IMR-90 (cell line): ENCODE results near the gene DIAPH1. TPM values are rescaled to one million over a fixed set of nuclear protein-coding genes. Genes with fewer than 3 reads are reported as not detected.

Experiments
- ATAC-seq: fragments of 200-7000 bp; cut with Tn5 transposase; 2 replicates; pipeline ENCODE4 v1.9.1; 2020; ENCODE audit warnings: low read depth, mild to moderate bottlenecking, moderate library complexity
- BruUV-seq: library from RNA; stranded (reverse); fragments of 400-500 nt; replicated peaks from 2 replicates; lab custom pipeline; 2021; lab: Mats Ljungman, UMichigan
- CTCF ChIA-PET: fragments of 300-600 bp; formaldehyde crosslinking; extraction: SDS; loops from one replicate; lab custom pipeline; 2021; ENCODE audit warnings: antibody characterized with exemption; lab: Yijun Ruan, JAX
- POLR2A ChIA-PET: fragments of 300-600 bp; sonication (Branson Sonifier 250); formaldehyde crosslinking; loops from one replicate; lab custom pipeline; 2022; ENCODE audit warnings: antibody characterized with exemption; ENCODE audit not compliant: unreplicated experiment; lab: Charles Lee
- DNase-seq: peaks from one replicate; pipeline ENCODE4 v3.0.0; 2013
- H2AFZ ChIP-seq: replicated peaks from 2 replicates; pipeline ENCODE3; 2013; ENCODE audit warnings: low read length, mild to moderate bottlenecking; ENCODE audit not compliant: poor library complexity
- H2AK5ac ChIP-seq: 2 replicates; pipeline ENCODE4 v1.6.1; 2013; ENCODE audit warnings: low read depth, low read length, inconsistent platforms
- H2AK9ac ChIP-seq: replicated peaks from 2 replicates; pipeline ENCODE3; 2013; ENCODE audit warnings: mild to moderate bottlenecking, low read depth, low read length, moderate library complexity; ENCODE audit not compliant: poor library complexity
- H2BK120ac ChIP-seq: 2 replicates; pipeline ENCODE4 v1.6.1; 2013; ENCODE audit warnings: low read depth, low read length, inconsistent platforms
- H2BK15ac ChIP-seq: 3 replicates; pipeline ENCODE4 v1.6.1; 2013; ENCODE audit warnings: low read depth, low read length, inconsistent platforms
- H2BK20ac ChIP-seq: 2 replicates; pipeline ENCODE4 v1.6.1; 2013; ENCODE audit warnings: low read depth, mild to moderate bottlenecking, inconsistent platforms, low read length, moderate library complexity
- H2BK5ac ChIP-seq: 2 replicates; pipeline ENCODE4 v1.6.1; 2013; ENCODE audit warnings: mild to moderate bottlenecking, low read depth, low read length, inconsistent platforms; ENCODE audit not compliant: poor library complexity, severe bottlenecking
- H3K14ac ChIP-seq: replicated peaks from 2 replicates; pipeline ENCODE4 v1.6.1; 2013; ENCODE audit warnings: low read depth, low read length, inconsistent platforms
- H3K18ac ChIP-seq: 2 replicates; pipeline ENCODE4 v1.6.1; 2013; ENCODE audit warnings: low read depth, low read length, control low read depth
- H3K23ac ChIP-seq: 2 replicates; pipeline ENCODE4 v1.6.1; 2013; ENCODE audit warnings: low read depth, low read length, inconsistent platforms
- H3K27ac ChIP-seq: 2 replicates; pipeline ENCODE4 v1.5.1; 2013; ENCODE audit warnings: mild to moderate bottlenecking, control low read depth, low read length; ENCODE audit not compliant: insufficient read depth
- H3K27me3 ChIP-seq: 2 replicates; pipeline ENCODE4 v1.6.1; 2013; ENCODE audit warnings: low read length; ENCODE audit not compliant: control insufficient read depth, insufficient read depth
- H3K36me3 ChIP-seq: 2 replicates; pipeline ENCODE4 v1.6.1; 2013; ENCODE audit warnings: low read length, mixed read lengths; ENCODE audit not compliant: control insufficient read depth, insufficient read depth
- H3K4ac ChIP-seq: 2 replicates; pipeline ENCODE4 v1.6.1; 2013; ENCODE audit warnings: low read depth, low read length, inconsistent platforms
- H3K4me1 ChIP-seq: 2 replicates; pipeline ENCODE4 v1.6.1; 2013; ENCODE audit warnings: low read length, mixed read lengths; ENCODE audit not compliant: control insufficient read depth, insufficient read depth
- H3K4me2 ChIP-seq: 2 replicates; pipeline ENCODE4 v1.6.1; 2013; ENCODE audit warnings: low read depth, mild to moderate bottlenecking, control low read depth, low read length, moderate library complexity
- H3K4me3 ChIP-seq: 2 replicates; pipeline ENCODE4 v1.5.1; 2013; ENCODE audit warnings: low read depth, mild to moderate bottlenecking, control low read depth, low read length, moderate library complexity; ENCODE audit not compliant: insufficient read depth
- H3K56ac ChIP-seq: 2 replicates; pipeline ENCODE4 v1.6.1; 2013; ENCODE audit warnings: low read length, inconsistent platforms; ENCODE audit not compliant: insufficient read depth; ENCODE audit errors: extremely low read depth
- H3K79me1 ChIP-seq, 2 experiments: 2 replicates each; pipeline ENCODE4 v1.6.1; 2013; ENCODE audit warnings: low read length in 2 of 2, inconsistent platforms in 1 of 2, low read depth in 1 of 2
- H3K9ac ChIP-seq: 2 replicates; pipeline ENCODE4 v1.6.1; 2013; ENCODE audit warnings: low read depth, low read length, control low read depth
- H3K9me1 ChIP-seq: 2 replicates; pipeline ENCODE4 v1.6.1; 2013; ENCODE audit warnings: low read length, inconsistent platforms; ENCODE audit not compliant: insufficient read depth
- H3K9me3 ChIP-seq: 2 replicates; pipeline ENCODE4 v1.6.1; 2013; ENCODE audit warnings: low read length; ENCODE audit not compliant: control insufficient read depth, insufficient read depth
- H4K20me1 ChIP-seq: 2 replicates; pipeline ENCODE4 v1.6.1; 2013; ENCODE audit warnings: low read length, inconsistent platforms; ENCODE audit not compliant: insufficient read depth
- H4K5ac ChIP-seq: 2 replicates; pipeline ENCODE4 v1.6.1; 2013; ENCODE audit warnings: mild to moderate bottlenecking, low read depth, low read length, control low read depth
- H4K8ac ChIP-seq, 2 experiments: 2 replicates each; pipeline ENCODE4 v1.6.1; 2013; ENCODE audit warnings: low read depth in 2 of 2, low read length in 2 of 2, control low read depth in 1 of 2, inconsistent platforms in 1 of 2
- H4K91ac ChIP-seq: 2 replicates; pipeline ENCODE4 v1.6.1; 2013; ENCODE audit warnings: low read depth, low read length, inconsistent platforms; ENCODE audit not compliant: insufficient read depth
- BHLHE40 ChIP-seq: fragments of 150-350 bp; IDR thresholded peaks from 2 replicates; pipeline ENCODE4 v1.6.1; 2016; ENCODE audit warnings: mild to moderate bottlenecking, low read depth, low read length
- CEBPB ChIP-seq: IDR thresholded peaks from 2 replicates; pipeline ENCODE4 v1.6.1; 2012; ENCODE audit warnings: low read depth, low read length, improper control_type of control experiment
- CHD1 ChIP-seq: IDR thresholded peaks from 2 replicates; pipeline ENCODE4 v1.6.1; 2012; ENCODE audit warnings: low read depth, low read length, improper control_type of control experiment
- CTCF ChIP-seq: conservative IDR thresholded peaks from 2 replicates; pipeline ENCODE4 v1.5.1; 2012; ENCODE audit warnings: mild to moderate bottlenecking, low read depth, low read length, improper control_type of control experiment
- ELK1 ChIP-seq: fragments of 150-350 bp; IDR thresholded peaks from 2 replicates; pipeline ENCODE4 v1.6.1; 2016; ENCODE audit warnings: low read depth, mild to moderate bottlenecking, low read length, moderate library complexity, borderline replicate concordance
- FOS ChIP-seq: fragments of 150-350 bp; IDR thresholded peaks from 2 replicates; pipeline ENCODE4 v1.6.1; 2016; ENCODE audit warnings: low read depth, low read length
- MAFK ChIP-seq: IDR thresholded peaks from 2 replicates; pipeline ENCODE4 v1.6.1; 2012; ENCODE audit warnings: low read depth, low read length, improper control_type of control experiment
- MAZ ChIP-seq: IDR thresholded peaks from 2 replicates; pipeline ENCODE4 v1.6.1; 2012; ENCODE audit warnings: low read depth, mild to moderate bottlenecking, low read length, improper control_type of control experiment, moderate library complexity, borderline replicate concordance
- MXI1 ChIP-seq: IDR thresholded peaks from 2 replicates; pipeline ENCODE4 v1.6.1; 2012; ENCODE audit warnings: low read depth, mild to moderate bottlenecking, low read length, moderate library complexity, borderline replicate concordance
- NFE2L2 ChIP-seq: fragments of 150-350 bp; IDR thresholded peaks from 2 replicates; pipeline ENCODE4 v1.6.1; 2016; ENCODE audit warnings: low read depth, mild to moderate bottlenecking, low read length
- POLR2A ChIP-seq: IDR thresholded peaks from 2 replicates; pipeline ENCODE4 v1.6.1; 2012; ENCODE audit warnings: mild to moderate bottlenecking, low read depth, low read length
- RAD21 ChIP-seq: IDR thresholded peaks from 2 replicates; pipeline ENCODE4 v1.6.1; 2012; ENCODE audit warnings: low read length, improper control_type of control experiment
- RCOR1 ChIP-seq: IDR thresholded peaks from 2 replicates; pipeline ENCODE4 v1.6.1; 2012; ENCODE audit warnings: mild to moderate bottlenecking, low read length, improper control_type of control experiment; ENCODE audit not compliant: insufficient replicate concordance
- RFX5 ChIP-seq: IDR thresholded peaks from 2 replicates; pipeline ENCODE4 v1.8.0; 2012; ENCODE audit warnings: low read depth, mild to moderate bottlenecking, low read length, moderate library complexity
- SMC3 ChIP-seq: fragments of 150-350 bp; IDR thresholded peaks from 2 replicates; pipeline ENCODE4 v1.6.1; 2016; ENCODE audit warnings: low read depth, mild to moderate bottlenecking, antibody characterized with exemption, low read length, moderate library complexity
- USF2 ChIP-seq: fragments of 150-350 bp; IDR thresholded peaks from 2 replicates; pipeline ENCODE4 v1.6.1; 2017; ENCODE audit warnings: mild to moderate bottlenecking, antibody characterized with exemption, low read length, low read depth
- WGBS, 2 experiments: methylation state at CpG; one replicate each; pipeline versions ENCODE4 v1.1.5 to v1.1.7; 2013; ENCODE audit warnings: missing lambda C conversion rate in 2 of 2; ENCODE audit not compliant: insufficient read length in 1 of 2; ENCODE audit errors: extremely low coverage in 2 of 2; 5-methylcytosine and 5-hydroxymethylcytosine counted together
- dilution Hi-C: fragments of 300-500 bp; cut with HindIII; formaldehyde crosslinking; loops from one replicate; pipeline ENCODE4 v1.14.3; 2018; ENCODE audit warnings: low sequenced_read_pairs; ENCODE audit not compliant: unreplicated experiment
- in situ Hi-C: fragments of 300-500 bp; cut with MboI; formaldehyde crosslinking; loops from 3 replicates; pipeline ENCODE4 v1.14.3; 2019; ENCODE audit warnings: low sequenced_read_pairs, inconsistent platforms, mixed read lengths
- intact Hi-C: fragments of 100-400 bp; cut with micrococcal nuclease; formaldehyde crosslinking; loops from 2 replicates; pipeline ENCODE4 v1.10.0; 2022
- polyA plus RNA-seq, 3 experiments: library from polyadenylated mRNA; depleted of rRNA; stranded (reverse); fragments of >200 nt; gene quantifications; 2 replicates each; pipeline ENCODE4 v1.2.3, GENCODE V29; 2012; ENCODE audit warnings: low replicate concordance in 1 of 3
- total RNA-seq: library from RNA; depleted of rRNA; stranded (reverse); fragments of >200 nt; gene quantifications from 2 replicates; pipeline ENCODE4 v1.2.3, GENCODE V29; 2012

Gene DIAPH1
- total and polyA plus RNA-seq, 2 of the 4 experiments (the other 2 are of a cell fraction): 12.0 to 37.4 TPM

GRCh38 chr5:141486091-141486490, 132.7 kb downstream of the DIAPH1 start:
- H3K56ac ChIP-seq: no peak overlapping the region
- dilution Hi-C loops (no loop called here), in situ Hi-C loops (no loop called here), intact Hi-C loops (no loop called here)
- no peaks in the 10 kb centered on the region for H3K27me3 ChIP-seq
- no peak overlapping the region for H3K4ac ChIP-seq
- no peak overlapping the region for H3K14ac ChIP-seq
- H3K9me1 ChIP-seq: peaks cover 29% of the 10 kb centered on the region
- no CpG with 5 or more reads among the region's 9 CpGs for WGBS, 2 experiments
- no peak overlapping the region for H2BK15ac ChIP-seq
- H4K91ac ChIP-seq: no peak overlapping the region
- H3K4me2 ChIP-seq: no peak overlapping the region
- H3K27ac ChIP-seq: no peak overlapping the region
- no peak overlapping the region for H3K23ac ChIP-seq
- POLR2A ChIA-PET: no interaction called here
- no peak overlapping the region for H3K9ac ChIP-seq
- H2BK20ac ChIP-seq: no peak overlapping the region
- CTCF ChIA-PET: no interaction called here
- no peak overlapping the region for H4K5ac ChIP-seq
- no peak for TF ChIP-seq RFX5
- no peak for TF ChIP-seq RAD21
- no peak for TF ChIP-seq ELK1
- TF ChIP-seq BHLHE40: no peak
- TF ChIP-seq CHD1: no peak
- TF ChIP-seq MXI1: no peak
- TF ChIP-seq MAFK: no peak
- TF ChIP-seq SMC3: no peak
- TF ChIP-seq FOS: no peak
- TF ChIP-seq MAZ: no peak
- TF ChIP-seq POLR2A: no peak
- no peak for TF ChIP-seq NFE2L2
- TF ChIP-seq CTCF: no peak
- no peak for TF ChIP-seq USF2
- TF ChIP-seq RCOR1: no peak
- TF ChIP-seq CEBPB: no peak
- ATAC-seq (no peak), DNase-seq (no peak)
- H4K8ac ChIP-seq: no peak overlapping the region
- H2AFZ ChIP-seq: no peak overlapping the region
- H4K20me1 ChIP-seq: peaks cover 64% of the 10 kb centered on the region
- no TSS peak for BruUV-seq
- no peak overlapping the region for H3K18ac ChIP-seq
- H3K9me3 ChIP-seq: no peaks in the 10 kb centered on the region; the same call in 1 of the 2 replicates
- H2BK120ac ChIP-seq: no peak overlapping the region
- no peak overlapping the region for H2BK5ac ChIP-seq
- peaks cover 39% of the 10 kb centered on the region for H3K36me3 ChIP-seq
- H3K4me3 ChIP-seq: no peak overlapping the region
- no peak overlapping the region for H2AK9ac ChIP-seq
- H3K4me1 ChIP-seq: peaks cover 19% of the 10 kb centered on the region
- no peak overlapping the region for H2AK5ac ChIP-seq
- H3K79me1 ChIP-seq: peaks cover 31 to 85% of the 10 kb centered on the region in 2 experiments
